Stimulated activated naive CD8-positive, alpha-beta T cell treated with anti-CD3 and anti-CD28 coated beads, Interleukin-15, Interleukin-2, amounts not matched to agents 100 U/mL and 50 U/mL, for 24 hours (primary cell): ENCODE data around the gene ZNF513.

ENCODE experiments used
- ATAC-seq: fragments of 150-1000 bp; cut with Tn5 transposase; one replicate; pipeline ENCODE4 v1.10.0; 2021
- DNase-seq: peaks from one replicate; pipeline ENCODE4 v3.0.0; 2021

ZNF513 gene

GRCh38 chr2:27381577-27382181 lies 1.1 kb upstream of the ZNF513 start:
- ATAC-seq, result no peak
- no peak for DNase-seq

- DNase-seq, result peak; percentile 58
Observed at GRCh38 chr2:27379836-27380625, 503 bp downstream of the ZNF513 start.

GRCh38 chr2:27379383-27379835 lies 1.1 kb downstream of the ZNF513 start:
- ATAC-seq (no peak), DNase-seq (no peak)

More at GRCh38 chr2:27379836-27380625, 503 bp downstream of the ZNF513 start:
- ATAC-seq, result no peak

- DNase-seq (no peak), ATAC-seq (no peak)
Observed at GRCh38 chr2:27378809-27379290, 1.7 kb downstream of the ZNF513 start.

- DNase-seq (no peak), ATAC-seq (no peak)
Observed at GRCh38 chr2:27378096-27378808, 2.3 kb downstream of the ZNF513 start.

GRCh38 chr2:27377618-27378095 lies 2.9 kb downstream of the ZNF513 start:
- ATAC-seq, result no peak
- no peak for DNase-seq

GRCh38 chr2:27376866-27377617 lies 3.5 kb downstream of the ZNF513 start:
- no peak for ATAC-seq
- no peak for DNase-seq

- no peak for ATAC-seq
Observed at GRCh38 chr2:27376151-27376865, 4.2 kb downstream of the ZNF513 start.

GRCh38 chr2:27375513-27376099 lies 4.9 kb downstream of the ZNF513 start:
- DNase-seq, result no peak

More at GRCh38 chr2:27376151-27376865, 4.2 kb downstream of the ZNF513 start:
- DNase-seq, result no peak

GRCh38 chr2:27373567-27373966 lies 7.0 kb downstream of the ZNF513 start:
- ATAC-seq (no peak), DNase-seq (no peak)

More at GRCh38 chr2:27375513-27376099, 4.9 kb downstream of the ZNF513 start:
- no peak for ATAC-seq

GRCh38 chr2:27372937-27373336 lies 7.6 kb downstream of the ZNF513 start:
- no peak for ATAC-seq
- no peak for DNase-seq

- peak; percentile 50 for DNase-seq
- ATAC-seq, result peak; percentile 5
Observed at GRCh38 chr2:27370816-27371620, 9.5 kb downstream of the ZNF513 start.

GRCh38 chr2:27370026-27370815 lies 10.3 kb downstream of the ZNF513 start, which contains the start of the genes EIF2B4 and SNX17:
TSS of gene EIF2B4 (minus strand) at chr2:27370338. CDS start at chr2:27370314, 24 bp downstream.
TSS of gene SNX17 (plus strand) at chr2:27370616. CDS start at chr2:27370744, 128 bp downstream.
- DNase-seq (peak; percentile 99), ATAC-seq (peak; percentile 94)

- DNase-seq (no peak), ATAC-seq (peak; percentile 4)
Observed at GRCh38 chr2:27369471-27370025, 11.0 kb downstream of the ZNF513 start.

- ATAC-seq, result no peak
- DNase-seq, result no peak
Observed at GRCh38 chr2:27363933-27364332, 16.6 kb downstream of the ZNF513 start.

GRCh38 chr2:27362678-27363420 lies 17.7 kb downstream of the ZNF513 start:
- ATAC-seq (no peak), DNase-seq (no peak)

GRCh38 chr2:27356382-27357181 lies 24.0 kb downstream of the ZNF513 start, which contains the start of gene GTF3C2:
TSS of gene GTF3C2 (minus strand) at chr2:27356764. CDS start at chr2:27343554, 13,210 bp downstream.
- ATAC-seq (peak; percentile 80), DNase-seq (peak; percentile 90)
